Hematopoietic multipotent progenitor cell treated with erythropoietin and hydrocortisone succinate and interleukin-3 and kit ligand, for 17 days (in vitro differentiated cells): ENCODE results near the gene TMPRSS13.

Source experiments
- DNase-seq: peaks from one replicate; pipeline ENCODE4 v3.0.0-alpha.2; 2015; ENCODE audit warnings: low spot score

TMPRSS13 gene

GRCh38 chr11:117852309-117852708 lies 76.9 kb downstream of the TMPRSS13 start:
- DNase-seq, result no peak

DNA sequence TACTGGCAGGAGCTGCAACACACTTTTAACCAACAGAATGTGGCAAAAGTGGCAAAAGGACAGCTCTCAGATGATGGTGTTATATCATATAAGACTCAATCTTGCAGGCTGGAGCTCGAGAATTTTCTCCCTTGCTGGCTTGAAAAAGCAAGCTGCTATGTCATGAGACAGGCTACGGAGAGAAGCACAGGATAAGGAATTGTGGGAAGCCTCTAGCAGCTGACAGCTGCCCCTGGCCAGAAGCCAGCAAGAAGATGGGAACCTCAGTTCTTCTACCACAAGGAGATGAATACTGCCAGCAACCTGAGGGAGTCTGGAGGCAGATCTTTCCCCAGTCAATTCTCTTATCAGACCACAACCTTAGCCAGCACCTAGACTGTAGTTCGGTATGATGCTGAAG lies 77.3 kb downstream of the TMPRSS13 start:
- DNase-seq, result no peak

GRCh38 chr11:117851106-117851505 lies 78.1 kb downstream of the TMPRSS13 start:
- DNase-seq, result no peak
